ENCODE results near the gene TOMM5. TPM values are rescaled to one million over a fixed set of nuclear protein-coding genes. Genes with fewer than 3 reads are reported as not detected.

Gene TOMM5
- total RNA-seq, 4 donors from 2014 or later = 25.1 to 129 (median 105) TPM

DNA sequence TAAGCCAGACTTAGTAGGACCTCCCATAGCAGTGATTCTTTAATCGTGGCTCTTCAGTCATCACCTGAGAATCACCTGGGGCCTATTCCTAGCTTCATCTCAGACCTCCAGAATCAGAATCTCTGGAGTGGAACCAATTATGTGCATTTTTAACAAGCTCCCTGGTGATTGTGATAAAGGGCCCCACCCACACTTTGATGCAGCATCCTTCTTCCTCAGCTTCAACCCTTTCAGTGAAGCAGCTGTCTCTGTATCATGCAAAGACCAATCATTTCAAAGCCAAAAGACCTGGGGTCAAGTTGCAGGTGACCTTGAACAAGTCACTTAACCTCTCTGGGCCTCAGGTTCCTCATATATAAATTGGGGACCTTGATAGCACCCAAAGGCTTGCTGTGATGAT is 33.3 kb downstream of the TOMM5 start:
- intact Hi-C loops (cut with DNase I) = no loop called here

DNA sequence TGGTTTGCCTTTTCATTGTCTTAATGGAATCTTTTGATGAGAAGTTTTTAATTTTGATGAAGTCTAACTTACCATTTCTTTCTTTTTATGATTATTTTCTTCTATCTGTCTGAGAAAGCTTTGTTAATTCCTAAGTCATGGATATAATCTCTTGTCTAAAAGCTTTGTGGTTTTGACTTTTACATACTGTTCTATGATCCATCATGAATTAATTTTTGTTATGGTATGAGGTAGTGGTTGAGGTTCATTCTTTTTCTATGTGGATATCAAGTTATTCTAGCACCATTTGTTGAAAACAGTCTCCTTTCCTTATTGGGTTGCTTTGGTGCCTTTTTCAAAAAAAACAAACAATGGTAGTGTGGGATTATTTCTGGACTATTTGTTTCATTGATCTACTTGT is 36.6 kb downstream of the TOMM5 start:
- Histone ChIP-seq H3K36me3 (no peaks in the 10 kb centered on the region), H3K27ac (no peak overlapping the region), H3K9me3 (no peaks in the 10 kb centered on the region), H3K27me3 (no peaks in the 10 kb centered on the region), H3K4me3 (no peak overlapping the region), H3K4me1 (no peaks in the 10 kb centered on the region)
- intact Hi-C loops (cut with DNase I) = no loop called here
- no peak for DNase-seq
- no peak for TF ChIP-seq POLR2A (IDR thresholded peaks at IDR 0.05)
- TF ChIP-seq, protein P1, sequence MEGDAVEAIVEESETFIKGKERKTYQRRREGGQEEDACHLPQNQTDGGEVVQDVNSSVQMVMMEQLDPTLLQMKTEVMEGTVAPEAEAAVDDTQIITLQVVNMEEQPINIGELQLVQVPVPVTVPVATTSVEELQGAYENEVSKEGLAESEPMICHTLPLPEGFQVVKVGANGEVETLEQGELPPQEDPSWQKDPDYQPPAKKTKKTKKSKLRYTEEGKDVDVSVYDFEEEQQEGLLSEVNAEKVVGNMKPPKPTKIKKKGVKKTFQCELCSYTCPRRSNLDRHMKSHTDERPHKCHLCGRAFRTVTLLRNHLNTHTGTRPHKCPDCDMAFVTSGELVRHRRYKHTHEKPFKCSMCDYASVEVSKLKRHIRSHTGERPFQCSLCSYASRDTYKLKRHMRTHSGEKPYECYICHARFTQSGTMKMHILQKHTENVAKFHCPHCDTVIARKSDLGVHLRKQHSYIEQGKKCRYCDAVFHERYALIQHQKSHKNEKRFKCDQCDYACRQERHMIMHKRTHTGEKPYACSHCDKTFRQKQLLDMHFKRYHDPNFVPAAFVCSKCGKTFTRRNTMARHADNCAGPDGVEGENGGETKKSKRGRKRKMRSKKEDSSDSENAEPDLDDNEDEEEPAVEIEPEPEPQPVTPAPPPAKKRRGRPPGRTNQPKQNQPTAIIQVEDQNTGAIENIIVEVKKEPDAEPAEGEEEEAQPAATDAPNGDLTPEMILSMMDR (IDR thresholded peaks at IDR 0.05) = no peak

More for the DNA sequence above, 33.3 kb downstream of the TOMM5 start:
- peaks cover 0 to 2% (median 0%) of the 10 kb centered on the region in 3 donors for H3K9me3 ChIP-seq
- no peak for TF ChIP-seq POLR2A (IDR thresholded peaks at IDR 0.05)
- TF ChIP-seq, protein P1 (IDR thresholded peaks at IDR 0.05) = no peak
- WGBS, 2 donors = 82 to 90% methylated on average over 1 of the region's 1 CpG
- H3K4me1 ChIP-seq = no peaks in the 10 kb centered on the region
- H3K27ac ChIP-seq = no peak overlapping the region
- H3K36me3 ChIP-seq = peaks cover 0 to 3% (median 0%) of the 10 kb centered on the region in 3 donors
- H3K27me3 ChIP-seq = no peaks in the 10 kb centered on the region
- DNase-seq = no peak
- no peak overlapping the region for H3K4me3 ChIP-seq

DNA sequence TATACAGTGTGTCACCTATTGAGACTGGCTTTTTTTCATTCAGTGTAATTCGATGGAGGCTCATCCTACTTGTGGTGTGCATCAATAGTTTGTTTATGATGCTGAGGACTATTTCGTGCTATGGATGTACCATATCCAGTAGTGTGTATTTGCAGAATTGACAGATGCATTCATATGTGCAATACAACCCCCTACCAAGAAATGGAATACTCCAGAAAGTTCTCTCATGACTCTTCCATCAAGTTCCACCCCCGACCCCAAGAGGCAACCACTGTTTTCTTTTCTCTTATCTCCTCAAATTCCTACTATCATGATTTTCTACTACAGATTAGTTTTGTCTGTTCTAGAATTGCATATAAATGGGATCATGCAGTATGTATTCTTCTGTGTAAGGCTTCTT is 38.1 kb downstream of the TOMM5 start:
- TF ChIP-seq POLR2A (IDR thresholded peaks at IDR 0.05) = no peak
- TF ChIP-seq, protein P1 (IDR thresholded peaks at IDR 0.05) = no peak
- DNase-seq = no peak
- intact Hi-C loops (cut with DNase I) = no loop called here
- H3K27me3 ChIP-seq = no peaks in the 10 kb centered on the region
- peaks cover 0 to 6% (median 0%) of the 10 kb centered on the region in 3 donors for H3K4me1 ChIP-seq
- WGBS, 2 donors = 89 to 96% methylated on average over 3 of the region's 3 CpGs
- no peaks in the 10 kb centered on the region for H3K36me3 ChIP-seq
- no peak overlapping the region for H3K4me3 ChIP-seq
- H3K9me3 ChIP-seq = no peaks in the 10 kb centered on the region
- H3K27ac ChIP-seq = no peak overlapping the region

DNA sequence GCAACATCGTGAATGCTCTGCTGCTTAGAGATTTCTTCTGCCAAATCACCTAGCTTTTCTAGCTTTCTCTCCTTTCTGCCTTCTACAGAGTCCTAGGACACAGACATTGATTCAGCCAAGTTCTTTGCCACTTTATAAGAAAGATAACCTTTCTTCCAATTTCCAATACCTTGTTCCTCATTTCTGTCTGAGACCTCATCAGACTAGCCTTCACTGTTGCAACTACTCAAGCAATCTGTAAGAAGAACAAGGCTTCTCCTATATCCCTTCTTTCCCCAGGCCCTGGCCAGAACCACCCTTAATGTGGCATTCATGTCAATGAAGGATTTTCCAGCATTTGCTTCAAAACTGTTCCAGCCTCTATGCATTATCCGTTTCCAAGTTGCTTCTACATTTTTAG is 40.5 kb downstream of the TOMM5 start:
- H3K27ac ChIP-seq = no peak overlapping the region
- H3K27me3 ChIP-seq = no peaks in the 10 kb centered on the region
- peaks cover 0 to 9% (median 0%) of the 10 kb centered on the region in 3 donors for H3K4me1 ChIP-seq
- DNase-seq = no peak
- no peak overlapping the region for H3K4me3 ChIP-seq
- TF ChIP-seq POLR2A (IDR thresholded peaks at IDR 0.05) = no peak
- TF ChIP-seq, protein P1 (IDR thresholded peaks at IDR 0.05) = no peak
- no peaks in the 10 kb centered on the region for H3K36me3 ChIP-seq
- 81 to 89% methylated on average over 2 of the region's 2 CpGs for WGBS, 2 donors
- H3K9me3 ChIP-seq = no peaks in the 10 kb centered on the region
- intact Hi-C loops (cut with DNase I) = no loop called here

DNA sequence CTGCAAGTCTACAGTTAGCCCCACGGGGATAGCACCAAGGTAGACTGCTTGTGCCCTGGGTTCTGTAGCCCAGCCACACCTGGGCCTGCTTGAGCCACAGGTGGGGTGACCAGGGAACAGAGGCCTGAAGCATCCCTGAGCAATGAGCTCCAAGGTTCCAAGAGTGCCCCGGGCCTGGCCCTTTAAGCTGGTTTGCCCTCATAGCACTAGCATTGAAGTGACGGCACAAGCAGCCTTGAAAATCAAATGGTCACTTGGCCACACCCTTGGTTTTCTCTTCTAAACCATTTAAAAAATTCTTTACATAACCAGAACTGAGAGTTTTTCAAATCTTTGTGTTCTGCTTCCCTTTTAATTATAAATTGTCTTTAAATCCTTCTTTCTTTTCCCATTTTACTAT is 40.9 kb downstream of the TOMM5 start:
- Histone ChIP-seq H3K4me3 (no peak overlapping the region), H3K27ac (no peak overlapping the region), H3K27me3 (no peaks in the 10 kb centered on the region), H3K36me3 (no peaks in the 10 kb centered on the region), H3K9me3 (no peaks in the 10 kb centered on the region), H3K4me1 (peaks cover 0 to 9% (median 0%) of the 10 kb centered on the region in 3 donors)
- TF ChIP-seq POLR2A (IDR thresholded peaks at IDR 0.05) = no peak
- TF ChIP-seq, protein P1 (IDR thresholded peaks at IDR 0.05) = no peak
- intact Hi-C loops (cut with DNase I) = no loop called here
- DNase-seq = no peak
- 80 to 87% methylated on average over 2 to 3 of the region's 3 CpGs for WGBS, 2 donors
